ENCODE results near the gene AXIN1.

DNA sequence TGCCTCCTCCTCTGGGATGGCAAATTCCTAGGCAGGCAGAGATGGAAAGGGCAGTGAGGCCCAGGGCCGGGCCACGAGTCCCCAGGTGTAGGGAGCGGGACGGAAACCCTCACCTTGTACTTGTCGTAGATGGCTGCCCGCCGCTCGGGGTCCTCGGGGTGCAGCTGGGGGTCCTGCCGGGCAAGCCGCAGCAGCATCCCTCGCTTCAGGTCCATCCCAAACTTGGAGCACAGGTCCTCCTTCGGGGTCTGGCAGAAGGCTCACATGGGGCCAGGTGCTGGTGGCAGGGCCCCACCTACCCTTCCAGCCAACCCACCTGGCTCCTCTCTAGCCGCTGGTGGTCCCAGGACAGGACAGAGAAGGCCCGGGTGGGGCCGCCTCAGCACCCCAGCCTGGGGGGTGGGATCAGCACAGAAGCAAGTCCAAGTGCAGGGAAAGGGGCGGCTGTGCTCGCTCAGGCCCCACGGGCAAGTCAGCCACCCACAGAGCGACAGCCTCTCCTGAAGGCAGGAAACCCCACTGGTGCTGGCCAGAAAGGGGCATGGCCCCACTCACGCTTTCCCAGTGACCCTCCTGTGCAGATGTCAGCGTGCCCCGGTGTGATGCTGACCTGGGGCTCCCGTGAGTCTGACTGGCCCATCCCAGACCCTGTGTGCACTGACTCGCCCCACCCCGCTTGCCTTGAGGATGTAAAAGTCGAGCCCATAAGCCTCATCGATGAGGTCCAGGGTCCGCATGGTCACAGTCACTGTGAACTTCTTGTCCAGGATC lies 16.1 kb upstream of the AXIN1 start:
- TF ChIP-seq, protein P1, sequence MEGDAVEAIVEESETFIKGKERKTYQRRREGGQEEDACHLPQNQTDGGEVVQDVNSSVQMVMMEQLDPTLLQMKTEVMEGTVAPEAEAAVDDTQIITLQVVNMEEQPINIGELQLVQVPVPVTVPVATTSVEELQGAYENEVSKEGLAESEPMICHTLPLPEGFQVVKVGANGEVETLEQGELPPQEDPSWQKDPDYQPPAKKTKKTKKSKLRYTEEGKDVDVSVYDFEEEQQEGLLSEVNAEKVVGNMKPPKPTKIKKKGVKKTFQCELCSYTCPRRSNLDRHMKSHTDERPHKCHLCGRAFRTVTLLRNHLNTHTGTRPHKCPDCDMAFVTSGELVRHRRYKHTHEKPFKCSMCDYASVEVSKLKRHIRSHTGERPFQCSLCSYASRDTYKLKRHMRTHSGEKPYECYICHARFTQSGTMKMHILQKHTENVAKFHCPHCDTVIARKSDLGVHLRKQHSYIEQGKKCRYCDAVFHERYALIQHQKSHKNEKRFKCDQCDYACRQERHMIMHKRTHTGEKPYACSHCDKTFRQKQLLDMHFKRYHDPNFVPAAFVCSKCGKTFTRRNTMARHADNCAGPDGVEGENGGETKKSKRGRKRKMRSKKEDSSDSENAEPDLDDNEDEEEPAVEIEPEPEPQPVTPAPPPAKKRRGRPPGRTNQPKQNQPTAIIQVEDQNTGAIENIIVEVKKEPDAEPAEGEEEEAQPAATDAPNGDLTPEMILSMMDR (IDR thresholded peaks at IDR 0.05) = no peak
- TF ChIP-seq EZH2phosphoT487 (IDR thresholded peaks at IDR 0.05) = no peak

All from neural progenitor cell (in vitro differentiated cells).